GOT3 (cell line): ENCODE measurements around the gene EXOC3.
"Not testable (repeated sequence)": the region's sequence is repeated elsewhere in the genome, so short reads cannot be mapped to it uniquely, and the experiment has no call there.

Experiments
- DNase-seq: peaks from one replicate; lab custom pipeline; 2025; ENCODE audit warnings: mixed read lengths; lab: John Stamatoyannopoulos, UW

EXOC3 gene

GRCh38 chr5:407051-407450, 35.9 kb upstream of the EXOC3 start:
- DNase-seq: no peak

- DNase-seq: no peak
These were observed 35.1 kb upstream of the EXOC3 start for GRCh38 chr5:407801-408268.

- DNase-seq: no peak
These were observed 32.0 kb upstream of the EXOC3 start for GRCh38 chr5:410911-411517.

- no peak for DNase-seq
These were observed 31.2 kb upstream of the EXOC3 start for GRCh38 chr5:411728-412127.

- DNase-seq: not testable (repeated sequence)
These were observed 27.7 kb upstream of the EXOC3 start for GRCh38 chr5:414991-415927.

GRCh38 chr5:415928-416635, 26.9 kb upstream of the EXOC3 start:
- DNase-seq: no peak

- no peak for DNase-seq
These were observed 26.4 kb upstream of the EXOC3 start for GRCh38 chr5:416636-416960.

- DNase-seq: no peak
These were observed 25.4 kb upstream of the EXOC3 start for GRCh38 chr5:417301-418161.

GRCh38 chr5:418162-419121, 24.5 kb upstream of the EXOC3 start:
- no peak for DNase-seq

- no peak for DNase-seq
These were observed 23.0 kb upstream of the EXOC3 start for GRCh38 chr5:419970-420369.

- DNase-seq: no peak
These were observed 22.2 kb upstream of the EXOC3 start for GRCh38 chr5:420632-421286.

GRCh38 chr5:421287-421880, 21.6 kb upstream of the EXOC3 start:
- no peak for DNase-seq

- DNase-seq: no peak
These were observed 21.1 kb upstream of the EXOC3 start for GRCh38 chr5:421901-422300.

GRCh38 chr5:422323-423232, 20.4 kb upstream of the EXOC3 start:
- DNase-seq: no peak

GRCh38 chr5:423233-423565, 19.8 kb upstream of the EXOC3 start:
- no peak for DNase-seq

GRCh38 chr5:423626-424261, 19.2 kb upstream of the EXOC3 start:
- DNase-seq: no peak

- no peak for DNase-seq
These were observed 18.5 kb upstream of the EXOC3 start for GRCh38 chr5:424301-425110.
